Body of pancreas (tissue), 4 donors: ENCODE measurements around the gene MAPK8IP3. TPM values are rescaled to one million over a fixed set of nuclear protein-coding genes. Genes with fewer than 3 reads are reported as not detected.

Source experiments
- ATAC-seq: fragments of 150-250 bp; one replicate; pipeline ENCODE4 v1.9.1; 2016
- DNase-seq, 4 donors: peaks; one replicate each; pipeline ENCODE4 v3.0.0-alpha.2; 2019
- H3K27ac ChIP-seq, 4 donors: fragments of 200-600 bp; sonication (generic); 1 replicate in 3 of 4; 2 replicates in 1 of 4; pipeline versions ENCODE4 v1.5.1 to v1.6.1; 2016 to 2019; ENCODE audit warnings: mild to moderate bottlenecking in 1 of 4, mixed read lengths in 1 of 4, moderate library complexity in 1 of 4
- H3K27me3 ChIP-seq, 2 donors: fragments of 200-600 bp; sonication (generic); one replicate each; pipeline ENCODE4 v1.6.0; 2016; ENCODE audit warnings: mild to moderate bottlenecking in 1 of 2
- H3K36me3 ChIP-seq, 2 donors: fragments of 200-600 bp; sonication (generic); replicated peaks in 1 of 2; 2 replicates each; pipeline ENCODE4 v1.5.1; 2016; ENCODE audit warnings: low read depth in 2 of 2; ENCODE audit not compliant: insufficient read depth in 1 of 2
- H3K4me1 ChIP-seq: fragments of 200-600 bp; sonication (generic); one replicate; pipeline ENCODE4 v1.6.0; 2016
- H3K4me3 ChIP-seq, 2 donors: fragments of 200-600 bp; sonication (generic); 1 replicate in 1 of 2; 2 replicates in 1 of 2; pipeline ENCODE4 v1.5.1; 2016 to 2019
- H3K9me3 ChIP-seq, 3 donors: fragments of 200-600 bp; sonication (generic); 1 replicate in 2 of 3; 2 replicates in 1 of 3; pipeline ENCODE4 v1.5.1; 2016
- CTCF ChIP-seq, 7 experiments: fragments of 450-650 bp in 4 of 7; fragments of 200-600 bp in 3 of 7; sonication (generic) in 3 of 7; IDR thresholded peaks; one replicate each; pipeline ENCODE4 v1.5.1; 2016 to 2019; ENCODE audit warnings: antibody characterized with exemption in 7 of 7
- POLR2A ChIP-seq, 3 donors: fragments of 450-650 bp; IDR thresholded peaks; one replicate each; pipeline ENCODE4 v1.6.1; 2016; ENCODE audit warnings: antibody characterized with exemption in 3 of 3, mild to moderate bottlenecking in 2 of 3
- WGBS, 2 donors: methylation state at CpG; one replicate each; pipeline ENCODE4 v1.1.5; 2017; 5-methylcytosine and 5-hydroxymethylcytosine counted together
- intact Hi-C: fragments of 100-400 bp; cut with DNase I; formaldehyde crosslinking; loops from one replicate; pipeline ENCODE4 v1.15.1; 2023
- total RNA-seq, 2 donors: library from RNA; depleted of rRNA; stranded (reverse); fragments of >200 nt; gene quantifications; one replicate each; pipeline ENCODE4 v1.1.0, GENCODE V29; 2016

Gene MAPK8IP3
- total RNA-seq, 2 donors from 2014 or later = 79.9 to 103 TPM

GRCh38 chr16:1784977-1785845, 79.2 kb downstream of the MAPK8IP3 start:
- TF ChIP-seq POLR2A (IDR thresholded peaks at IDR 0.05) (no peak), CTCF (IDR thresholded peaks at IDR 0.05) (no peak)
- H3K4me3 ChIP-seq = no peak overlapping the region

DNA sequence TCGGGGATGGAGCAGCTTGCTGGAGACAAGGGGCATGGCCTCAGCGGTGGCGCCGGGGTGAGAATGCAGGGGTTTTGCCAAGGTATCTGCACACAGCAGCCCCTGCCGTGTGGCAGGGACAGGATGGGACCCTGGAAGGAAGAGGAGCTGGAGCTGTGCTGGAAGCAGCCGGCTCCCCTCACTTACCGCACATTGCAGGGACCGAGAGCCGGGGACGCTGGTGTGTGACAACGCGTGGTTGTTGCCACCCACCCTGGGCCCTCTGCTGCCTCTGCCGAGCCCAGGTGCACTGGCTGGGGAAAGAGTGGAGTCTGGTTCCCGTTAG, 79.8 kb downstream of the MAPK8IP3 start:
- WGBS, 2 donors = 88 to 94% methylated on average over 10 to 14 of the region's 14 CpGs
- no peaks in the 10 kb centered on the region for H3K27me3 ChIP-seq
- DNase-seq (peak in 1 of 4 donors; percentile 8), ATAC-seq (no peak)
- TF ChIP-seq CTCF (IDR thresholded peaks at IDR 0.05) = no peak
- TF ChIP-seq POLR2A (IDR thresholded peaks at IDR 0.05) = no peak
- H3K27ac ChIP-seq = no peak overlapping the region
- no peak overlapping the region for H3K4me3 ChIP-seq
- intact Hi-C loops = no loop called here
- H3K36me3 ChIP-seq = peaks cover 0 to 6% of the 10 kb centered on the region in 2 donors
- H3K4me1 ChIP-seq = peaks cover 36% of the 10 kb centered on the region
- no peaks in the 10 kb centered on the region for H3K9me3 ChIP-seq

More at GRCh38 chr16:1784977-1785845, 79.2 kb downstream of the MAPK8IP3 start:
- ATAC-seq (no peak), DNase-seq (peak in 2 of 4 donors; percentile 6 to 9)
- 75 to 85% methylated on average over 19 to 26 of the region's 26 CpGs for WGBS, 2 donors
- H3K9me3 ChIP-seq = no peaks in the 10 kb centered on the region
- H3K4me1 ChIP-seq = peaks cover 42% of the 10 kb centered on the region
- peaks cover 0 to 6% of the 10 kb centered on the region in 2 donors for H3K36me3 ChIP-seq
- intact Hi-C loops = no loop called here
- H3K27me3 ChIP-seq = no peaks in the 10 kb centered on the region
- no peak overlapping the region for H3K27ac ChIP-seq

GRCh38 chr16:1786242-1787055, 80.5 kb downstream of the MAPK8IP3 start:
- ATAC-seq = no peak
- Histone ChIP-seq H3K36me3 (peaks cover 0 to 6% of the 10 kb centered on the region in 2 donors), H3K9me3 (no peaks in the 10 kb centered on the region), H3K27me3 (no peaks in the 10 kb centered on the region), H3K4me3 (no peak overlapping the region), H3K27ac (no peak overlapping the region), H3K4me1 (peaks cover 29% of the 10 kb centered on the region)
- whole genome bisulfite sequencing, 2 donors = 73 to 86% methylated on average over 3 to 50 of the region's 51 CpGs
- TF ChIP-seq CTCF (IDR thresholded peaks at IDR 0.05) = no peak
- no peak for TF ChIP-seq POLR2A (IDR thresholded peaks at IDR 0.05)
- peak in 3 of 4 donors; percentile 5 to 18 (median 12) for DNase-seq
- intact Hi-C loops = no loop called here

GRCh38 chr16:1787056-1787321, 81.0 kb downstream of the MAPK8IP3 start:
- Histone ChIP-seq H3K36me3 (peaks cover 0 to 6% of the 10 kb centered on the region in 2 donors), H3K4me3 (no peak overlapping the region), H3K27me3 (no peaks in the 10 kb centered on the region), H3K4me1 (peaks cover 25% of the 10 kb centered on the region), H3K27ac (no peak overlapping the region), H3K9me3 (no peaks in the 10 kb centered on the region)
- WGBS, 2 donors = 82% methylated on average over 6 of the region's 6 CpGs; no CpG with 5 or more reads in 1 of the 2 donors
- ATAC-seq (no peak), DNase-seq (peak in 1 of 4 donors; percentile 8)
- intact Hi-C loops = no loop called here
- TF ChIP-seq CTCF (IDR thresholded peaks at IDR 0.05) = no peak
- TF ChIP-seq POLR2A (IDR thresholded peaks at IDR 0.05) = no peak
